SH-SY5Y (cell line): ENCODE measurements around the gene AKAP14.

ENCODE experiments used
- GATA2 ChIP-seq: IDR thresholded peaks from 2 replicates; pipeline ENCODE4 v1.6.1; 2011; ENCODE audit warnings: mild to moderate bottlenecking, low read depth, low read length
- GATA3 ChIP-seq: IDR thresholded peaks from 2 replicates; pipeline ENCODE4 v1.6.1; 2011; ENCODE audit warnings: low read depth, mild to moderate bottlenecking, low read length, moderate library complexity

DNA sequence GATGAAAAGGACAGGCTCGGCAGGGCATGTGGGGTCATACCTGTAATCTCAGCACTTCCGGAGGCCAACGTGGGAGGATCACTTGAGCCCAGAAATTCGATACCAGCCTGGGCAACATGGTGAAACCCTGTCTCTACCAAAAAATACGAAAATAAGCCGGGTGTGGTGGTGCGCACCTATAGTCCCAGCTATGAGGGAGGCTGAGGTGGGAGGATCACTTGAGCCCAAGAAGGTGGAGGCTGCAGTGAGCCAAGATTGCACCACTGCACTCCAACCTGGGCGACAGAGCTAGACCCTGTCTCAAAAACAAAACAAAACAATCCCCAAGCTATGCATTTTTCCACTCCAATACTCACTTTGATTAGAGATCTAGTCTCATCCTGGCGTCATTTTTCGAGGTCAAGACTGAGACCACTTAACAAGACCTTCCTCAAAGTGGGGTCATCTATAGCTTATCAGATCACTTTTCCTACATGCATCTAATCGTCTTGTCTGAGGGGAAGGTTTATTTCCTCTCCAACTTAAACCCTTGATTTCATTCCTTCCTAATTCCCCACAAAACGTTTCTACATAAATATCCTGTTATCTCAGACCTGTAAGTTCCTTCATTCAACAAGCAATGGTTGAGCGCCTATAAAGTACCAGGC lies 46.6 kb downstream of the AKAP14 start:
- no peak for TF ChIP-seq GATA2
- no peak for TF ChIP-seq GATA3
